GM18951 (cell line): ENCODE measurements around the gene PPP1R11.
A peak's percentile ranks its signal among the peaks of the same experiment; 100 is the strongest.

Source experiments
- POLR2A ChIP-seq: IDR thresholded peaks from 4 replicates; pipeline ENCODE4 v1.6.1; 2011; ENCODE audit warnings: mild to moderate bottlenecking; ENCODE audit not compliant: insufficient read length, insufficient read depth; ENCODE audit errors: extremely low read depth
- in situ Hi-C: fragments of 300-500 bp; cut with MboI; formaldehyde crosslinking; loops from one replicate; pipeline ENCODE4 v1.12.0; 2022; ENCODE audit warnings: low sequenced_read_pairs, mixed read lengths, inconsistent platforms; ENCODE audit not compliant: unreplicated experiment

The PPP1R11 gene

DNA sequence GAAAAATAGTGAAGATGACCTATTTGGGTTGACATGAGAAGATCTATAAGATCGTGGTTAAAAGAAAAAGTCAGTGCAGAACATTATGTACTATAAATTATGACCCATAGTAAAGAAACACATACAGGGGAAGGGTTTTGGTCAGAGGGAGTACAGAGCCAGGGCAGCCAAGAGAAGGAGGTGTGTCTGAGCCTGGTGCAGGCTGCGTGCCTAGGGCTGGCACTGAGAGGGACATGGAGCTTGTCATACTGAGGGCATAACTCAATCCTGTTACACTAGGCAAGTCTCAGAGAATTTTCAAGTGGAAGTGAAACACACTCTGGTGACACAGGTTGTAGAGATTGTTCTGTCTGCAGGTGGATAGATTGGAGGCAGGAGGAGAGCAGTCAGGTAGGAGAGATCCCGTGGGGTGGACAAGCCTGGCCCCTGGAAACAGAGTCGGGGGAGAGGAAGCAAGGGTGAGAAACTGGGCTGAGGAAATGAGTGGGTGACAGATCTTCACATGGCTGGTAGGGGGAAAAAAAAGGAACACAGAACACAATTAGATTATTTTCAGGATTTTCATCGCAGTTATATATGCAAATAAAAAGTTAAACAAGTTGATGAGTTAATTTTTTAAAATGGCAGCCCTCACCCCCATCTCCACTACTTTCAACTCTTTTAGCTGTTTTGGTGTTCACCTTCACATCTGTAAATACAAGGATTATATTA lies 27.1 kb downstream of the PPP1R11 start:
- no peak for TF ChIP-seq POLR2A
- in situ Hi-C loops, result no loop called here

DNA sequence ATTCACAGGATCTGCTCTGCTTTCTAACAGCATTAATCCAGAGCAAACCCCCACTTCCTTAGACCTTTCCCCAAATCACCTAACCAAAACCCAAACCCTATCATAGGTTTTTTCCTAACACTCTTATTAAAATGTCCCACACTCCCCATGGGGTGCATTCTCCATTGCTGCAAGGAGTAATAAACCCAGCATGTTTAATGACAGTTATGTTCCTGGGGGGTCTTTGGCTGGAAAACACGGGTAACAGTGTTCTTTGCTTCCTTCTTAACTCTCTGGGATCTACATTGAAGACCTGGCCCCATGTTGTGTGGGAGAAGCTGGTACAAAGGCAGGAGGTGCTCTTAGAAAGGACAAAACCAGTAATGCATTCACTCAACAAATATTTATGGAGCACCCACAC lies 29.8 kb downstream of the PPP1R11 start:
- in situ Hi-C loops, result no loop called here

DNA sequence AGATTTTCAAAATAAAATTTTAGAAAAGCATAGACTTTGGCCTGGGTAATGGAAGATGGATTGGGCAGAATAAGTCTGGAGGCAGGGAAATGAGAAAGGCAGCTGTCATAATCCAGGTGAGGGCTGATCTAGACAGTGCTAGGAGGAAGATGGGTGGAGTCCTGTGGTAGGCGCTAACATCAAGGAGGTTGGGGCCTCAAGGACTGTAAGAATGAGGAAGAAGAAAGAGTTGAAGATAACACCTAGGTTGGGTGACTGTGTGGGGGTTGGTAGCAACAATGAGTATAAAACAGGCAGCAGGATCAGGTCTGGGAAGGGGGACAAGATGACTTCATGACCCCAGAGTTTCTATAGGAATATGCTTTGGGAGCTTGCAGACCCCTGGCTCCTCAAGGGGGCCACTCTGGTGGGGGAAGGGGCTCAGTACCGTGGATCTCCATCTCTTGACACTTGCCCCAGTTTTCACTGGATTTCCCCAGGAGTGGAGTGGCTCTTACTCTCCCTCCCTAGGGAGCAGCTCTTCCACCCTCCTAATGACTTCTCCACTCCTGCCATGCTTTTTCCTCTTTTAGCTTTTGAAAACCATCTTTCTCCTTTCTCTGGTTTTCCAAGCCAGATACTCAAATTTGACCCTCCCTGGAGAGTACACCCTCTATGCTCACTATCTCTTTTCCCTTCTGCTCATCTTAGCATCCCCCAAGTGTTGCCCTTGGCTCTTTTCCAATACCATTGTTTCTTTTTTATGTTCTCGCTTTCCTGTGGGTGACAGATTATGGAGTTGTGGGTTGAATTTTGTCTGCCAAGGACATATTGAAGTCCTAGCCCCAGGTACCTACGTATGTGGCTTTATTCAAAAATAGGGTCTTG lies 31.1 kb downstream of the PPP1R11 start:
- in situ Hi-C loops, result no loop called here
- no peak for TF ChIP-seq POLR2A

More for the DNA sequence above, 29.8 kb downstream of the PPP1R11 start:
- TF ChIP-seq POLR2A, result no peak

DNA sequence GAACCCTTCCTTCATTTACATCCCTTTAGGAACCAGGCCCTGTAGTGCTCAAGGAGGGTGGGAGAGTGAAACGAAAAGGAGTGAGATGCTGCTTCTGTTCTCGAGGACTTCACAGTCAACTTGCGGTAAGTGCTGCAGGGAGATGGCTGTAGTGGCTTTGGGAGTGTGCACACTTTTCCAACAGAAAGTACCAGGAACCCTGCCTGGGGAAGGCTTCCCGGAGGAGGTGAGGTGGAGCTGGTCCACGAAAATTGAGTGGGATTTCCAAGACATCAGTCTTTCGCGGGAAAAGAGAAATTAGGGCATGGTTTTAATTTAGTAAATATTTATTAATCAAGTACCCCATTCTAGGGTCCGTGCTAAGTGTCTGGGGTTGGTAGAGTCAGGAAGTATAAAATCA lies 33.2 kb downstream of the PPP1R11 start:
- in situ Hi-C loops, result no loop called here
- TF ChIP-seq POLR2A, result no peak

DNA sequence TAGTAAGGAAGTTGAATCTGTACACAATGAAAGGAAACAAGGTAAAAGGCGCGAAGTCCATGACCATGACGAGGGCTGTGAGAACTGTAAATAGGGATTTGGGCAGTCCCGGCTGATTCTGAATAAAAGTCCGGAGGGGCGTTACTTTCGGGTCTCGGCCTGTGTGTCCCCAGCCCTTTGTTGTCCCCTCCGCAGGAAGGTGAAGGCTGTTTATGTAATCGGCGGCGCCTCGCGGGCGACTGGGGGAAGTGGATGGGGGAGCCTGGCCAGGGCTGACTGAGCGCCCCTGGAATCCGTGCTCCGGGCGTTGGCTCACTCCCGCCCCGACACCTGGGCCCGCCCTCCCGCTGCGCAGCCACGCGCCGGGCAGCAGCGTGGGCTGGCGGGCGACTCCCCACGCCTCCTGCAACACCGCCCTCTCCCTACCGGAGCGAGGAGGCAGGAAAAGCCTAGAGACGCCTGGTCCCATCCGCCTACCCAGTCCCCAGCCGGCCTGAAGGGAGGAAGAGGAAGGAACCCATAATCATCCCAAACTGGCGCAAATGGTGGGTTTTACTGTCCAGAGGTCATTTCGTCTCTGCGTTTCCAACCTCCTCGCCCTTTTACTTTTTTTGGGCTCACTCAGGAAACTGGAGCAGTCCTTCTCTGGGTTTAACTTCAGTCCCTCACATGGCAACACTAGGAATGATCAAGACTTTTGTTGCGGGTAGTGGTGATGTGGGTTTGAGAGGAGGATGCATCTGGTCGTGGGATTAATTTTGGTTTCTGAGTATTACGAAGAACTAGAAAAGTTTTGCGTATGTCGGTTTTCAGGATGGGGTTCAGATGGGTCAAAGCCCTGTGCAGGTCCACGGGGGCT lies 33.8 kb downstream of the PPP1R11 start:
- TF ChIP-seq POLR2A, result no peak
- in situ Hi-C loops, result no loop called here

DNA sequence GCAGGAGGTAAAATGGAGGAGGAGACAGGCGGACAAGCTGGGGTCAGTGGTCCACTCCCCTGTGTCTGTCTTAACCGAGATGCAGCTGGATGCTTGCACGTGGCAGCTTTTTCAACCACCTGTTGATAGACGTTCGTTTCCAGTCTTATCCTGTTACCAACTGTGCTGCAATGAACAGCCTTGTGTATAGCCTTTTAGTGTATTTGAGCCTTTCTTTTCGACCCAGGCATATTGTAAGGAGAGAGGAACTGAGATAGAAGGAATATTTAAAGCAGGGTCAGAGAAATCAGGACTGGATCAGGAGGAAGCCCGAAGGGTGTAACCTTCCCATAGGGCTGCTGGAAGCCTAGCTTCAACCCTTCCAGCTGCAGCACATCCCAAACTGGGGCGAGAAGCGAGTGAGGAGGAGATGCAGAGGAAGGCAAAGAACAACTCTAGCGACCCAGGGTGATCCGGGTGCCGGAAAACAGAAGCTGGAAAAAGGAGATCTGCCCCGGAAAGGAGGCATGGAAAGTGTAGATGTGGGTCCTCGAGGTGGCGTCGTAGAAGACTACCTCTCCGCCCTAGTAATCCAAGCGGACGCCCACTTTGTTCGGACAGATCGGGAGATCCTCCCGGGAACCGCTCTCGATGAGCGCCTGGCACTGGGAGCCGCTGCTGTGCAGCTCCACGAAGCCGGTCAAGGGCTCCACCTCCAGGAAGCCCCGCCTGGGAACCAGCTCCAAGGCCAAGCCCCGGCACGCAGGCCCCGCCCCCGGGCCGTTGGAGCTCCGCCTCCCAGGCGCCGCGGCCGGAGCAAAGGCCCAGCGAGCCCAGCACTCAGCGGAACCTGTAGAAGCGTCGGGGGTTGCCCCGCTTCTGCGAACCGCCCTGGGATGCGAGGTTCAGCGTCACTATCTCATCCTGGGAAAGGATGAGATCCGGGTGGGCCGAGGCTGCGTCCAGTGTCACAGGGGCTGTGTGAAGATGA lies 34.7 kb downstream of the PPP1R11 start:
- TF ChIP-seq POLR2A, result peak; percentile 26
- in situ Hi-C loops, result no loop called here

DNA sequence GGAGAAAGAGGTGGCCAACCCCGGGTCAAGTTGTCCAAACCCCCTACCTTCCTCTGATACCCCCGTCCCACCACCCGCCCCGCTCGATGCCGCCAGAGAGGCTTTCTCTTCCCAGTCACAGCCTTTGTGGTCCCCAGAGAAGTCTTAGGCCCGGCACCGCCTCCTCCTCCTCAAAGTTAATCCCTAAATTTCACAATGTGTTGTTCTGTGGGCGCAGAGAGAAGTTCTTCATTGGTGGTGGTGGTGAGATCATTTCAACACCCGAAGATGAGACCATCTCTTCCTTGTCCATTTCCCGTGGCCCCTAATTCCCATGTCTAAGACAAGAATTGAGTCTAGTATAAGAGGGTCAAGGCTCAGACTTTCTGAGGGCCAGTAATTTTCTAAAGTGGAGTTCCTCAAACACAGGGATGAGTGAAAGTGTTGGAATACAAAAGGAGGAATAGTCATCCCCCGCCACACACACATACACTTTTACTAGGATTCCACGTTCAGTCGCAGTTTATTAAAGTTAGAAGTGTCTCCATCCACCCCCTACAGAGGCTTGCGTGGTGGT lies 35.5 kb downstream of the PPP1R11 start:
- in situ Hi-C loops, result no loop called here
- no peak for TF ChIP-seq POLR2A

DNA sequence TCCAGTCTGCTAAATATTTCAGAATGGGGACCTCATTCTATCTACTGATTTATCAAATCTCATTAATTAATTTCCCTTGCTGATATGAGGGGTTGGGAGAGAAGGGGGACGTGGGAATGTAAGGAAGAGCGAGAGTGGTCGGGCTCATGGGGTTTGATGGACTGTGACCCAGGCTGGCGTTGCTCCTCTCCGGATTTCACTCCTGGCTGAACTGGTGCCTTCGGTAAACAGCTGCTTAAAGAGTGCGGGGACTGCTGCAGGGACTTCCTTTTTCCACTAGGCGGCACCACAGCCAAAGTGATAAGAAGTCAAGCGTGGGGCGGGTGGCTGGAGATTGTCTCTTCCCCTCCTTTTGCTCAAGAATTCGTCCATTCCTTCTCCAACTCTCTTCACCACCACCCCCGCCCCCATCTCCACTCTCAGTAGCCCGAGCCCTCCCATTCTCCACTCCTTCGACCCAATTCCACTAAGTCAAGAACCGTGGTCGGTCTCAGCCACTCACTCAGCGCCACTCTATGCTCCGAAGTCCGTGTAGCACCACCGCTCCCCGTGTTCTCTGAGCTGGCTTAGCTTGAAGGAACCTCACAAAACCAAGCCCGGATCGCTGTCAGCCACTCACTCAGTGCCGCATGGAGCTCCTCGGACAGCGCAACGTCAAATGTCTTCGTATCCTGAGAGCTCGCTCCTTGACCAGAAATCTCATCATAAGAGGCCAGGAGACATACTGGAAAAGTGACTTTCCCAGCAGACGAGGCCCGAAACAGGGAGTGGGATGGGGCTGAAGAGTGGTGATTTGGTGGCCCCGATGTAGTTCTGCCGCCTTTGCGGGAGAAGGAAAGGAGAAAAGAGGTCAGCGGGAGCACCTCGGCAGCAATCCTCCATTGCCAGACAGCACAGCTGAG lies 36.2 kb downstream of the PPP1R11 start:
- TF ChIP-seq POLR2A, result no peak
- in situ Hi-C loops, result no loop called here

DNA sequence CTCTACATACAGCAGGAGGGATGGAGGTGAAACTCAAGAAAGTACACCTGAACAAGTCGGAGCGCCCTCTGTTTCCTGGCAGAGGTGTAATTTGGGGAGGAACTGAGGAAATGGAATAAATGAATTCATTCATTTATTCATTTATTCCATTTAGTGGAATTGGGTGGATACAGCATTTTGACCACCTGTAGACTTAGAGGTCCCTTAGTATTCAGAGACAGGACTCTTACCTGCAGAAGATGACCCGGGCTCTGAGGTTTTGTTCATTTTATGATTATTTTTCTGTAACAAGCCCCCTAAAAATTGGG lies 36.8 kb downstream of the PPP1R11 start:
- no peak for TF ChIP-seq POLR2A
- in situ Hi-C loops, result no loop called here

DNA sequence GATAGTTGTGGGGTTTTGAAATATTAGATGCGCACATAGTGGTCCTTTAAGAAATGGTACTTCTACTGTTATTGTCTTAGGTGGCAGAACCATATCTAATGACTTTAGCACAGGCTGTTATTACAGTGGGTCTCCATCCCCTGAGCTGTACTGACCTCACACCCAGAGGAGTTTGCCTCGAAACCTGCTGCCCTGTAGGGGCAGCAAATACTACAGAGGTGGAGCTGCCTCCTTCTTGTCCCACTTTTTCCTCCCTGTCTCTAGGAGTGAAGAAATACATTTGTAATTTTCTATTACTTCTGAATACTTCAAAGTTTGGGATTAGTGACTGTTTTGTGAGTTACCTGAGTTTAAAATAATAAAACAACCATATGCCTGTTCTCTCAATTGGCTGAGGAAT lies 37.7 kb downstream of the PPP1R11 start:
- in situ Hi-C loops, result no loop called here
- no peak for TF ChIP-seq POLR2A

DNA sequence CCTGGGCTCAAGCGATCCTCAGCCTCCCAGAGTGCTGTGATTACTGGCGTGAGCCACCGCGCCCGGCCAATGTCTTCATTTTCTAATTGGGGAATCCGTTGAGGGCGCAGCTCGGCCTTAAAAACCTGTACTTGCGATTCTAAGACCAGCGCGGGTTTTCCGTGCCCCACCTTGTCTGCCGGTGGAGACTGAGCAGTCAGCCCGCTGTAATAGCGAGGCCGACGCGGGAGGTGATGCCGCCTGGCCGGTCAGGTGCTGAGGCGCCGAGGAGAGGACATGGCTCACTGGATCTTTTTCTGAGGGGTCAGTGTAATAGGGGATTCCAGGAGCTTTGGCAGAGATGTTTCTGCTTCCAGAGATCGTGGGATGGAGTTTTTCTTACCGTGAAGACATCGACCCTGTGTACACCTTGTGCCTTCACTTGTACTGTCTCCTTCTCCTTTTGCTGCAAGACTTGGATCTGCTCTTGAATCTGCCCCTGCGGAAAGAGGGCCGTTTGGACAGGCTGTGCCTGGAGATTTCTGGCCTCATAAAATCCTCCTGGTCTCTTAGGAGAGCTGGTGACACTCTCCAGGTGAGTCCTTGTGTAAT lies 44.4 kb downstream of the PPP1R11 start:
- in situ Hi-C loops, result no loop called here
- no peak for TF ChIP-seq POLR2A
